CD1c-positive myeloid dendritic cell (primary cell): ENCODE data around the gene ANK3.
A peak's percentile ranks its signal among the peaks of the same experiment; 100 is the strongest.

Source experiments
- DNase-seq: peaks from one replicate; pipeline ENCODE4 v3.0.0-alpha.2; 2016; ENCODE audit errors: extremely low spot score

The ANK3 gene

GRCh38 chr10:60413306-60414012 lies 23.8 kb upstream of the ANK3 start:
- no peak for DNase-seq

- DNase-seq, result no peak
These were observed 21.3 kb upstream of the ANK3 start for GRCh38 chr10:60410970-60411369.

GRCh38 chr10:60409202-60409601 lies 19.5 kb upstream of the ANK3 start:
- DNase-seq, result no peak

GRCh38 chr10:60406182-60406581 lies 16.5 kb upstream of the ANK3 start:
- no peak for DNase-seq

GRCh38 chr10:60405172-60405571 lies 15.5 kb upstream of the ANK3 start:
- DNase-seq, result no peak

GRCh38 chr10:60403168-60403873 lies 13.6 kb upstream of the ANK3 start:
- DNase-seq, result no peak

GRCh38 chr10:60400366-60400765 lies 10.7 kb upstream of the ANK3 start:
- no peak for DNase-seq

- DNase-seq, result no peak
These were observed 9.7 kb upstream of the ANK3 start for GRCh38 chr10:60399328-60399727.

- DNase-seq, result no peak
These were observed 8.1 kb upstream of the ANK3 start for GRCh38 chr10:60397792-60398191.

GRCh38 chr10:60396766-60397165 lies 7.1 kb upstream of the ANK3 start:
- DNase-seq, result no peak

GRCh38 chr10:60395711-60396110 lies 6.0 kb upstream of the ANK3 start:
- no peak for DNase-seq

- DNase-seq, result peak; percentile 5
These were observed 4.8 kb upstream of the ANK3 start for GRCh38 chr10:60394446-60394845.

- DNase-seq, result no peak
These were observed 550 bp upstream of the ANK3 start for GRCh38 chr10:60390224-60390626.

- DNase-seq, result no peak
These were observed 870 bp downstream of the ANK3 start for GRCh38 chr10:60388709-60389301.

- no peak for DNase-seq
These were observed 1.5 kb downstream of the ANK3 start for GRCh38 chr10:60388116-60388625.

- no peak for DNase-seq
These were observed 2.1 kb downstream of the ANK3 start for GRCh38 chr10:60387531-60387930.

GRCh38 chr10:60385399-60385738 lies 4.3 kb downstream of the ANK3 start:
- DNase-seq, result no peak

GRCh38 chr10:60384708-60385398 lies 4.8 kb downstream of the ANK3 start:
- no peak for DNase-seq

GRCh38 chr10:60384011-60384410 lies 5.7 kb downstream of the ANK3 start:
- DNase-seq, result no peak

- DNase-seq, result no peak
These were observed 6.6 kb downstream of the ANK3 start for GRCh38 chr10:60382946-60383681.

GRCh38 chr10:60380781-60381180 lies 8.9 kb downstream of the ANK3 start:
- no peak for DNase-seq

- DNase-seq, result no peak
These were observed 11.7 kb downstream of the ANK3 start for GRCh38 chr10:60377955-60378354.
